Embryonic facial prominence (tissue), 1 donor: Measurements from ENCODE around the gene MESP2.
"Not testable (repeated sequence)": the region's sequence is repeated elsewhere in the genome, so short reads cannot be mapped to it uniquely, and the experiment has no call there.

Experiments used
- DNase-seq: peaks from one replicate; pipeline ENCODE4 v3.0.0-alpha.2; 2016; ENCODE audit errors: extremely low spot score

The MESP2 gene

GRCh38 chr15:89780601-89781000 lies 4.5 kb downstream of the MESP2 start:
- no peak for DNase-seq

- no peak for DNase-seq
Measured at GRCh38 chr15:89781055-89781454, 4.9 kb downstream of the MESP2 start.

DNA sequence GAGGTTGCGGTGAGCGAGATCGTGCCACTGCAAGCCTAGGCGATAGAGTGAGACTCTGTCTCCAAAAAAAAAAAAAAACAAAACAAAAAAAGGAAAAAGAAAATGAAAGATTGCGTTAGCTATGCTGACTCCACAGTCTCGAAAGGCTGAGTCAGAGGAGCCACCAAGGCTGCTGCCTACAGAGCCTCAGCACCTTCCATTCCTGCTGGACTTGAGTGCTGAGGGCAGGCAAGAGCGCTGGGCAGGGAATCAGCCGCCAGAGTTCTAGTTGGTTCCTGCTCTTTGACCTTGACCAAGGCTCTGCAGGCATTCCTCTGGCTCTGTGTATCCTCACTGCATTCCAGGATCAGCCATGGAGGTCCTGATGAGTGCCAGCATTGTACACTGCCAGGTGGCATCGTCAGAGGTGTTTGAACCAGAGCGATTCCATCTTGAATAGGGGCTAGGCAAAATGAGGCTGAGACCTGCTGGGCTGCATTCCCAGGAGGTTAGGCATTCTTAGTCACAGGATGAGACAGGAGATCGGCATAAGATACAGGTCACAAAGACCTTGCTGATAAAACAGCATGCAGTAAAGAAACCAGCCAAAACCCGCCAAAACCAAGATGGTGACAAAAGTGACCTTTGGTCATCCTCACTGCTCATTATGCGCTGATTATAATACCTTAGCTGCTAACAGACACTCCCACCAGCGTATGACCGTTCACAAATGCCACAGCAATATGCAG lies 5.9 kb downstream of the MESP2 start:
- no peak for DNase-seq

DNA sequence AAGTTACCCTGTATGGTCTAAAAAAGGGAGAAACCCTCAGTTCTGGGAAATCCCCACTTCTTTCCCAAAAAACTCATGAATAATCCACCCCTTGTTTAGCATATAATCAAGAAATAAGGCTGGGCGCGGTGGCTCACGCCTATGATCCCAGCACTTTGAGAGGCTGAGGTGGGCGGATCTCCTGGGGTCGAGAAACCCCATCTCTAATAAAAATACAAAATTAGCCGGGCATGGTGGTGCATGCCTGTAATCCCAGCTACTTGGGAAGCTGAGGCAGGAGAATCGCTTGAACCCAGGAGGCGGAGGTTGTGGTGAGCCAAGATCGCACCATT lies 6.5 kb downstream of the MESP2 start:
- not testable (repeated sequence) for DNase-seq

- no peak for DNase-seq
Measured at GRCh38 chr15:89783111-89783860, 7.2 kb downstream of the MESP2 start.

DNA sequence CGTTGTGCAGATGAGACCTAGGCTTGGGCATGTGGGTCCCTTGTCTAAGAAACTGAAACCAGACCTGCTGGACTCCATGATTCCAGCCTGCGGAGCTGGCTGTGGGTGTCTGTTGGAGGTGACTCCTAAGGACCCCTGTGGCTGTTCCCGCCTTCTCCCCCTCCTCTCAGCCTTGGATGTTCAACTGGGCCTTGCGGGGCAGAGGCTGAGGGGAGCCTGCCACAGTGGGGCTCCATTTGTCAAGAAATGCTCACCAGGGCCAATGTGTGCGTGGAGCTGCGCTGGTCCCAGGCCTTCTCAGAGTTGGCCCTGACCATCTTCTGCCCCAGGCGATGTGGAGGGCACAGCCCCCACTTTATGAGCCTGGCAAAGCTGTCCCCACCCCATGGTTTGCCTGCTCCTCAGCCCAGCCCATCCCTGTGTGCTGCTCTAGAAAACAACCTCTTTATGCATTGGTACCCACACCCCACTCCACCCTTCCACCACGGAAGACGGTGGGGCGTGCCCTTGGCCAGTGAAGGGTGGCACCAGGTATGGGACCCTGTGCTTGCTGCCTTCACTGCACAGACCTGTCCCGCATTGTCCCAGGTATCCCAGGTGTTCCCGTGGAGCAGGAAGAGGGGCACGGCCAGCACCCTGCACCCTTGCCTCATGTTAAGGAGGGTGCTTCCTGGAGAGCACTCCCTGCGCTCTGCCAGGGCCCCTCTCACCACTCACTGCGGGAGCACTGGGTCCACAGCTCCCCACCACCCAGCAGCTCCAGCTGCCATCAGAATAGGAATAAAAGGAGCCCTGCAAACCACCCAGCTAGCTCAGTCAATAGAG lies 7.9 kb downstream of the MESP2 start:
- DNase-seq, result no peak

- no peak for DNase-seq
Measured at GRCh38 chr15:89784686-89784960, 8.5 kb downstream of the MESP2 start.

DNA sequence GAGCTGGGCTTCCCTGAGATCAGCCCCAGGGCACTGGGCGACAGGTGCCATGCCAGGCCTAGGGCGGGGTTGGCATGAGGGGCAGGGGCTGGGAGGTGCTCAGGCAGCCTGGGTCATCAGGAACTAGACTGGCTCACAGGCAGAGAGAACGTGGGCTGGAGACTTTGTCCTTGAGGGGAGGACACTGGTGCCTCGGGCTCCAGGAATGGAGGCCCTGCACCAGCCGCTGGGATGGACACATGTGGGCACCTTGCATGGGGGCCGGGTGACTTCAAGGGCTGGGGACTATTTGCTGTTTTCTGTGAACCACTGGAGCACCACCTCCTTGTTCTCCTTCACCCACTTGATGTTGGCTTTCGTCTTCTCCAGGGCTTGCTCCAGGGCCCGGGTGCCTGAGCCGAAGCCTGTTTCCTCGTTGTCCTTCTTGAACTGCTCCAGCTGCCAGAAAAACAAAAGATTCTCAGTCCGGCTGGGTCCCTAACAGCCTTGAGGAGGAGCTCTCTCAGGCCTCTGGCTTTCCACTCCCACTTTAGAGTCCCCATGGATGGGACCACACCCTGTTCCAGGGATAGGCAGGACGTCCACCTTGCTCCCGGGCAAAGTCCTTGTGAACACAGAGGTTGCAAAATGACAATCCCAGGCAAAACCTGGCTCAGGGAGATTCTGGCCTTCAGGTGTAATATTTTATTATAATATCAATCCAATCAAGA lies 9.1 kb downstream of the MESP2 start:
- no peak for DNase-seq

DNA sequence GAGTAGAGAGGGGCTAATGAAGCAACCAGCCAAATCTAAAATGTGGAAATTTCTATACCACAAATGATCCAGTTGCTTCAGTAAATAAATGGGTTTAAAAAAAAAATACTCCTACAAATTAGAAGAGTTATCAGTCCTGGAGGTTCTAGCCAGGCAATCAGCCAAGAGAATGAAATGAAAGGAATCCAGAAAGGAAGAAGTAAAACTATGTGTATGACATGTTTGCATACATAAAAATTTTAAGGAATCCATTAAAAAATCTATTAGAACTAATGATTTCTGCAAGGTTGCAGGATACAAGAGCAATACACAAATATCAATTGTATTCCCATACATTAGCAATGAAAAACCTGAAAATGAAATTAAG lies 9.6 kb downstream of the MESP2 start:
- no peak for DNase-seq

DNA sequence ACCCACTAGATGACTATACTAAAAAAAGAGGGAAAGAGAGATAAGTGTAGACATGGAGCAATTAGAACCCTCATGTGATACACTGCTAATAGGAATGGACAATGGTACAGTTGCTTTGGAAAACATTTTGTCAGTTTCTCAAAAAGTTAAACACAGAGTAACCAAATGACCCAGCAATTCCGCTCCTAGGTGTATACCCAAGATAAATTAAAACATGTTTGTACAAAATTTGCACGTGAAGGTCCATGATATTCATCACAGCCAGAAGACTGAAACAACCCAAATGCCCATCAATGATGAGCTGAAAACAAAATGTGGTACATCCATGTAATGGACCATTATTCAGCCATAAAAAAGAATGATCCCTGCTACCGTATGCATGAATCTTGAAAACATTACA lies 11.8 kb downstream of the MESP2 start:
- no peak for DNase-seq

DNA sequence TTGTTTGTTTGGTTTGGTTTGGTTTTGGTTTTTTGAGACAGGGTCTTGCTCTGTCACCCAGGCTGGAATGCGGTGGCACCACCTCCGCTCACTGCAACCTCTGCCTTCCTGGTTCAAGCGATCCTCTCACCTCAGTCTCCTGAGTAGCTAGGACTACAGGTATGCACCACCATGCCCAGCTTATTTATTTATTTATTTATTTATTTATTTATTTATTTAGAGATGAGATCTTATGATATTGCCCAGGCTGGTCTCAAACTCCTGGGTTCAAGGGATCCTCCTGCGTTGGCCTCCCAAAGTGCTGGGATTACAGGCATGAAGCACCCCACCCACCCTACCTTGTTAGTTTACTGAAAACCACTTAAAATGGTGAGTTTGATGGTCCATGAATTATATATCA lies 12.5 kb downstream of the MESP2 start:
- DNase-seq, result not testable (repeated sequence)

- no peak for DNase-seq
Measured at GRCh38 chr15:89790206-89790605, 14.1 kb downstream of the MESP2 start.

DNA sequence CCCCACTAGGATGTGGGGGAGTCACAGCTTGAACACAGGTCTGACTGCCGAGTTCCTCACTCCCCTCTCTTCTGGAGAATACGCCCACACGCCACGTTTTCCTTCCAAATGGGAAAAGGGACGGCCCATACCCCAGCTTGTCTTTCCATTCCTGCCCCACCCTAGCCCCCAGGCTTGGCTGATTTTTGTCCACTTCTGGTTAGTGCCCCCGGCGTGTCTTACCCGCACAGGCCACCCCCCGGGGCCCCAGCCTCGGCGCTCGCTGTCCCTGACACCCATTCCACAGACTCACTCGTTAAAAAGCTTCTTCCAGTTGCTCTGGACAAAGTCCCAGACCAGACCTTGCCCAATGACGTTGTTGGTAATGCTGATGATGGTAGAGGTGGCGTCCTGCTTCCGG lies 14.5 kb downstream of the MESP2 start:
- DNase-seq, result no peak

DNA sequence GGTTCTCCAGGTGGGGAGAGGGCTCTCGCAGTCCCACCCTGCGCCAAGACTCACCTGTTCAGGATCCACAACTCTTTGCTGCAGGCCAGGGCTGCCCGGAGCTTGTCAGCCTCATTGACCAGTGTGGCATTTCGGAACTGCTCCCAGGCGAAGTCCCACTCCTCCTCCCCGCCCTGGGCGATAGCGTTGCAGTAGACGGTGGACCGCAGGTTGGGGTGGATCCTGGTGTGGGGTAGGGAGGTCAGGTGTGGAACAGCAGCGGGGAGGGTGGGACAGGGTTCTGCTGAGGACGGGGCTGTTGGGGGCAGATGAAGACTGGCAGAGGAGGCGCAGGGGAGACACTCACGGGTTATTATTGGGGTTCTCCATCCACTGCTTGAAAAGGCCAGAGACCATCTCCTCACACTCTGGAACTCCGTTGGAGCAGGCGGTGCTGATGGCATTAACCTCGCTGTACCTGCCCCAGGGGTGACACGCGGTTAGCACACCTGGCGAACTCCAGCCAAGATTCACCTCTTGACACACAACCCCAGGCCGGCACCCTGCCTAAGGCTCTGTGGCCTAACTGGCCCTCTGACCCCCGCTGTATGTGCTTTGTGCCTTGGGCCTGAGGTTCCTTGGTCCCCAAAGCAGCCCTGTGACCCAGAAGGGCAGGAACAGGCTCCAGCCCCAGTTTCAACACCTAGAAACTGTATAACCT lies 16.1 kb downstream of the MESP2 start:
- no peak for DNase-seq

- DNase-seq, result no peak
Measured at GRCh38 chr15:89794627-89795241, 18.6 kb downstream of the MESP2 start.

GRCh38 chr15:89795996-89796395 lies 19.9 kb downstream of the MESP2 start:
- no peak for DNase-seq

GRCh38 chr15:89797678-89798201 lies 21.6 kb downstream of the MESP2 start:
- DNase-seq, result no peak

DNA sequence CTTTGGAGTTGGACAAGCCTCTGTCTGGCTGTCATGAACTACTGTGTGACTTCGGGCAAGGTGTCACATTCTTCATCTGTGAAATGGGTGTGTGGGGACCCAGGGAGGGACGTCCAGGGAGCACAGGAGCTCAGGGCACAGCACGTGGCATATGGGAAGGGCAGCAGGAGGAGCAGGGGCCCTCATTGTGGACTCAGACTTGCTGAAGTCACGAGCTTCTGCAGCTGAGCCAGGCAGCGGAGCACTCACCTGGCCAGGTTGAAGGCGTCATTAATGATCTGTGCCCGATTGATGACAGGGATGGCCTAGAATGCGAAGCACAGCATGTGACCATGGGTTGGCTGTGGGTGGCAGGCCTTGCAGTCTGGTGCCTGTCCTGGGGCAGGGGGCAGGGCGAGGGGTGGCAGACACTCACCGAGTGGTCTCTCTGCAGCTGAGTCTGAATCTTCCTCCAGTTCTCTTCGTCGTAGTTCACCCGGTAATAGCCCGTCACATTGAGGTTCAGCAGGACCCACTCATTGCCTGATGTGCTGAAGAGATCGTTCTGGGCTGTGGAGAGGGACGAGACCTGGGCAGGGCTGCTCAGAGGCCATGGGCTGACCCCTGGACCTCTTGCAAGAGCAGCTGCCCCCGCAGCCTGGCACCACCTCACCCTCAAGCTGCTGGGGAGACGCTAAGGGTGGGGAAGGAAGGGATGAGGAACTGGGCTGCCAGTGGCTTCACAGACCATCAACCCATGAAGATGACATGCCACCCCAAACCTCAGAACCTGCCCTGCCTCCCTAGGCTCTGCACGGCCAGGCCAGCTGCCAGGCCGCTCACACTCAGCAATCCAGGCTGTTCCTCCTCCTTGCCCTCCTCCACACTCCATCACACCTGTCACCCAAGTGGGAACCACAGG lies 23.1 kb downstream of the MESP2 start:
- DNase-seq, result no peak

GRCh38 chr15:89799918-89800498 lies 23.9 kb downstream of the MESP2 start:
- DNase-seq, result no peak
